Skeletal muscle tissue (tissue), 4 donors: Measurements from ENCODE around the gene GNL3. TPM values are rescaled to one million over a fixed set of nuclear protein-coding genes. Genes with fewer than 3 reads are reported as not detected.
"Not testable (repeated sequence)": the region's sequence is repeated elsewhere in the genome, so short reads cannot be mapped to it uniquely, and the experiment has no call there.

Experiments used
- H3K27ac ChIP-seq: one replicate; pipeline ENCODE4 v1.7.0; 2013; ENCODE audit warnings: mild to moderate bottlenecking, low read depth, low read length, inconsistent platforms
- H3K27me3 ChIP-seq, 3 donors: one replicate each; pipeline ENCODE4 v1.7.0; 2013; ENCODE audit warnings: low read length in 3 of 3; ENCODE audit not compliant: control insufficient read depth in 3 of 3, insufficient read depth in 3 of 3
- H3K36me3 ChIP-seq, 3 donors: one replicate each; pipeline ENCODE4 v1.7.0; 2013; ENCODE audit warnings: low read length in 3 of 3; ENCODE audit not compliant: control insufficient read depth in 3 of 3, insufficient read depth in 3 of 3
- H3K4me1 ChIP-seq, 3 donors: one replicate each; pipeline ENCODE4 v1.7.0; 2013; ENCODE audit warnings: low read length in 3 of 3, mild to moderate bottlenecking in 3 of 3; ENCODE audit not compliant: control insufficient read depth in 3 of 3, insufficient read depth in 3 of 3
- H3K4me3 ChIP-seq, 3 donors: one replicate each; pipeline ENCODE4 v1.7.0; 2013; ENCODE audit warnings: low read length in 3 of 3
- H3K9ac ChIP-seq, 3 donors: one replicate each; pipeline ENCODE4 v1.7.0; 2013; ENCODE audit warnings: low read length in 3 of 3, mild to moderate bottlenecking in 3 of 3, moderate library complexity in 2 of 3, low read depth in 1 of 3
- H3K9me3 ChIP-seq, 3 donors: one replicate each; pipeline ENCODE4 v1.7.0; 2013; ENCODE audit warnings: low read length in 3 of 3; ENCODE audit not compliant: control insufficient read depth in 3 of 3
- total RNA-seq: library from RNA; depleted of rRNA; stranded (reverse); fragments of >200 nt; gene quantifications from one replicate; pipeline ENCODE4 v1.2.3, GENCODE V29; 2014
- donor health status: Osteomylitis.

Gene GNL3
- total RNA-seq, 1 donor from 2014 or later, result 45.4 TPM

GRCh38 chr3:52670621-52671521 lies 15.0 kb upstream of the GNL3 start:
- no peaks in the 10 kb centered on the region for H3K27me3 ChIP-seq
- H3K27ac ChIP-seq, result peak overlapping the region; percentile 37
- peak overlapping the region in 1 of 3 donors; percentile 36 for H3K9ac ChIP-seq
- H3K36me3 ChIP-seq, result peaks cover 22 to 38% (median 23%) of the 10 kb centered on the region in 3 donors
- peaks cover 0 to 10% (median 6%) of the 10 kb centered on the region in 3 donors for H3K4me1 ChIP-seq
- H3K4me3 ChIP-seq, result no peak overlapping the region
- H3K9me3 ChIP-seq, result no peaks in the 10 kb centered on the region

- Histone ChIP-seq H3K9me3 (no peaks in the 10 kb centered on the region), H3K4me1 (peaks cover 0 to 10% (median 6%) of the 10 kb centered on the region in 3 donors), H3K27ac (peak overlapping the region; percentile 37), H3K9ac (no peak overlapping the region), H3K27me3 (no peaks in the 10 kb centered on the region), H3K36me3 (peaks cover 24 to 39% (median 29%) of the 10 kb centered on the region in 3 donors), H3K4me3 (no peak overlapping the region)
These were observed 14.2 kb upstream of the GNL3 start for GRCh38 chr3:52671676-52672075.

- H3K9ac ChIP-seq, H3K4me3 ChIP-seq, H3K4me1 ChIP-seq, H3K27ac ChIP-seq, H3K27me3 ChIP-seq, H3K9me3 ChIP-seq: not testable (repeated sequence)
- peaks cover 41 to 56% (median 55%) of the 10 kb centered on the region in 3 donors for H3K36me3 ChIP-seq
These were observed 9.6 kb upstream of the GNL3 start for GRCh38 chr3:52676201-52676600.

GRCh38 chr3:52678265-52679198 lies 7.3 kb upstream of the GNL3 start:
- Histone ChIP-seq H3K36me3 (peaks cover 37 to 47% (median 43%) of the 10 kb centered on the region in 3 donors), H3K27me3 (no peaks in the 10 kb centered on the region), H3K9ac (no peak overlapping the region), H3K9me3 (no peaks in the 10 kb centered on the region), H3K27ac (no peak overlapping the region), H3K4me1 (peaks cover 0 to 13% (median 10%) of the 10 kb centered on the region in 3 donors), H3K4me3 (no peak overlapping the region)

- no peak overlapping the region for H3K4me3 ChIP-seq
- H3K4me1 ChIP-seq, result peaks cover 0 to 17% (median 13%) of the 10 kb centered on the region in 3 donors
- no peak overlapping the region for H3K27ac ChIP-seq
- H3K9ac ChIP-seq, result no peak overlapping the region
- peaks cover 35 to 47% (median 43%) of the 10 kb centered on the region in 3 donors for H3K36me3 ChIP-seq
- H3K27me3 ChIP-seq, result no peaks in the 10 kb centered on the region
- no peaks in the 10 kb centered on the region for H3K9me3 ChIP-seq
These were observed 6.7 kb upstream of the GNL3 start for GRCh38 chr3:52679199-52679538.

- Histone ChIP-seq H3K36me3 (peaks cover 33 to 47% (median 42%) of the 10 kb centered on the region in 3 donors), H3K4me1 (peaks cover 5 to 22% (median 19%) of the 10 kb centered on the region in 3 donors), H3K27me3 (no peaks in the 10 kb centered on the region), H3K9ac (peak overlapping the region in 1 of 3 donors; percentile 5), H3K9me3 (no peaks in the 10 kb centered on the region), H3K27ac (no peak overlapping the region), H3K4me3 (no peak overlapping the region)
These were observed 6.0 kb upstream of the GNL3 start for GRCh38 chr3:52679811-52680210.

GRCh38 chr3:52681596-52681995 lies 4.2 kb upstream of the GNL3 start:
- peak overlapping the region in 2 of 3 donors; percentile 25 to 28 for H3K9ac ChIP-seq
- H3K27ac ChIP-seq, result peak overlapping the region; percentile 16
- no peak overlapping the region for H3K4me3 ChIP-seq
- H3K36me3 ChIP-seq, result peaks cover 25 to 36% (median 30%) of the 10 kb centered on the region in 3 donors
- H3K27me3 ChIP-seq, result no peaks in the 10 kb centered on the region
- H3K9me3 ChIP-seq, result no peaks in the 10 kb centered on the region
- H3K4me1 ChIP-seq, result peaks cover 12 to 31% (median 25%) of the 10 kb centered on the region in 3 donors

GRCh38 chr3:52682016-52682415 lies 3.8 kb upstream of the GNL3 start:
- no peak overlapping the region for H3K4me3 ChIP-seq
- H3K4me1 ChIP-seq, result peaks cover 16 to 35% (median 28%) of the 10 kb centered on the region in 3 donors
- H3K27me3 ChIP-seq, result no peaks in the 10 kb centered on the region
- H3K9ac ChIP-seq, result peak overlapping the region in 2 of 3 donors; percentile 25 to 28
- H3K9me3 ChIP-seq, result no peaks in the 10 kb centered on the region
- peak overlapping the region; percentile 16 for H3K27ac ChIP-seq
- H3K36me3 ChIP-seq, result peaks cover 23 to 32% (median 26%) of the 10 kb centered on the region in 3 donors

- Histone ChIP-seq H3K9ac (peak overlapping the region in 1 of 3 donors; percentile 41), H3K9me3 (no peaks in the 10 kb centered on the region), H3K4me1 (peaks cover 16 to 35% (median 28%) of the 10 kb centered on the region in 3 donors), H3K27me3 (no peaks in the 10 kb centered on the region), H3K27ac (no peak overlapping the region), H3K36me3 (peaks cover 25 to 34% (median 28%) of the 10 kb centered on the region in 3 donors), H3K4me3 (no peak overlapping the region)
These were observed 2.2 kb upstream of the GNL3 start for GRCh38 chr3:52683611-52684010.
